ENCODE measurements around the gene TMEM125.

GRCh38 chr1:43286533-43286932, 16.8 kb downstream of the TMEM125 start:
- TF ChIP-seq RFX5 (IDR thresholded peaks at IDR 0.05; ENCODE audit: low read depth, low read length), result no peak
- TF ChIP-seq ZNF445 (CRISPR knock-in tag; IDR thresholded peaks at IDR 0.05; ENCODE audit: low read depth), result no peak
- no peak for TF ChIP-seq USF2 (CRISPR knock-in tag; IDR thresholded peaks at IDR 0.05)
- no peak for TF ChIP-seq RB1 (IDR thresholded peaks at IDR 0.05; ENCODE audit: low read depth)
- no peak for TF ChIP-seq ZNF318 (IDR thresholded peaks at IDR 0.05; ENCODE audit: borderline replicate concordance in 1 of 2, low read depth in 1 of 2)
- no peak for TF ChIP-seq ZEB2 (IDR thresholded peaks at IDR 0.05)
